ENCODE data around the gene WNT9B. TPM values are rescaled to one million over a fixed set of nuclear protein-coding genes. Genes with fewer than 3 reads are reported as not detected.

Gene WNT9B
- polyA plus RNA-seq, 5 donors: 0.11 to 0.34 (median 0.28) TPM; not detected in 1

Other genes with a start within 250 kb of the WNT9B start
- 1 to 10 TPM; 2.0 to 2.5 (median 2.3) TPM for gene WNT3, start 32.9 kb upstream of the WNT9B start, polyA plus RNA-seq (ENCODE audit: insufficient read depth in 1 of 5, insufficient read length in 5 of 5, low replicate concordance in 1 of 5)
- gene GOSR2, start 71.6 kb downstream of the WNT9B start, polyA plus RNA-seq (ENCODE audit: insufficient read depth in 1 of 5, insufficient read length in 5 of 5, low replicate concordance in 1 of 5): 10 to 100 TPM; 43.0 to 51.0 (median 47.5) TPM
- not detected for gene RPRML, start 127.7 kb downstream of the WNT9B start, polyA plus RNA-seq (ENCODE audit: insufficient read depth in 1 of 5, insufficient read length in 5 of 5, low replicate concordance in 1 of 5)

Data from right lung (tissue), 5 donors.